WTC11 (cell line): ENCODE measurements around the gene PRKCE. TPM values are rescaled to one million over a fixed set of nuclear protein-coding genes. Genes with fewer than 3 reads are reported as not detected.

Experiments
- ATAC-seq: fragments of 200-7000 bp; cut with Tn5 transposase; 2 replicates; pipeline ENCODE4 v1.10.0; 2021; ENCODE audit warnings: mild to moderate bottlenecking, moderate library complexity
- CTCF ChIA-PET: fragments of 300-600 bp; sonication (Branson Sonifier 250); formaldehyde crosslinking; loops from one replicate; lab custom pipeline; 2021; ENCODE audit warnings: antibody characterized with exemption; lab: Charles Lee
- POLR2A ChIA-PET: fragments of 350-600 bp; sonication (Branson Sonifier 250); formaldehyde crosslinking; loops from one replicate; lab custom pipeline; 2021; ENCODE audit warnings: antibody characterized with exemption; lab: Charles Lee
- DNase-seq: peaks from one replicate; pipeline ENCODE4 v3.0.0; 2021; ENCODE audit warnings: low spot score
- H3K27ac Mint-ChIP-seq: 2 replicates; pipeline ENCODE4 v1.8.0; 2021; ENCODE audit warnings: mixed read lengths
- H3K27me3 Mint-ChIP-seq: 2 replicates; pipeline ENCODE4 v1.8.0; 2021; ENCODE audit warnings: low read depth, mild to moderate bottlenecking, moderate library complexity, mixed read lengths
- H3K36me3 Mint-ChIP-seq: 2 replicates; pipeline ENCODE4 v1.8.0; 2021; ENCODE audit warnings: mixed read lengths
- H3K4me1 Mint-ChIP-seq: 2 replicates; pipeline ENCODE4 v1.8.0; 2022; ENCODE audit warnings: mixed read lengths
- H3K4me3 Mint-ChIP-seq: 2 replicates; pipeline ENCODE4 v1.8.0; 2021; ENCODE audit warnings: mild to moderate bottlenecking, moderate library complexity, mixed read lengths
- H3K9me3 Mint-ChIP-seq: 2 replicates; pipeline ENCODE4 v1.8.0; 2021; ENCODE audit warnings: mixed read lengths
- CREM ChIP-seq: sonication (generic); formaldehyde crosslinking; IDR thresholded peaks from 2 replicates; pipeline ENCODE4 v1.8.1; 2022; ENCODE audit warnings: mild to moderate bottlenecking, missing genetic modification reagents, moderate library complexity
- GTF2I ChIP-seq: fragments of 250-450 bp; sonication (Bioruptor Pico); conservative IDR thresholded peaks from 2 replicates; pipeline ENCODE4 v1.4.0; 2021; ENCODE audit warnings: mild to moderate bottlenecking
- HMGA2 ChIP-seq: fragments of 250-450 bp; sonication (Bioruptor Pico); IDR thresholded peaks from 2 replicates; pipeline ENCODE4 v1.4.0; 2021; ENCODE audit warnings: mild to moderate bottlenecking, moderate library complexity
- JUN ChIP-seq: sonication (generic); formaldehyde crosslinking; IDR thresholded peaks from 2 replicates; pipeline ENCODE4 v1.8.0; 2023; ENCODE audit warnings: mild to moderate bottlenecking, missing genetic modification reagents
- MXD4 ChIP-seq: fragments of 250-450 bp; sonication (Bioruptor Pico); IDR thresholded peaks from 2 replicates; pipeline ENCODE4 v1.8.0; 2021; ENCODE audit warnings: mild to moderate bottlenecking, moderate library complexity, borderline replicate concordance
- MYBL2 ChIP-seq: sonication (generic); formaldehyde crosslinking; IDR thresholded peaks from 2 replicates; pipeline ENCODE4 v1.8.1; 2023; ENCODE audit warnings: mild to moderate bottlenecking, moderate library complexity, missing genetic modification reagents
- NFE2L1 ChIP-seq: sonication (generic); formaldehyde crosslinking; IDR thresholded peaks from 2 replicates; pipeline ENCODE4 v1.8.1; 2023; ENCODE audit warnings: missing genetic modification reagents
- NFYB ChIP-seq: sonication (generic); formaldehyde crosslinking; conservative IDR thresholded peaks from 2 replicates; pipeline ENCODE4 v1.8.0; 2022; ENCODE audit warnings: low read depth, missing genetic modification reagents
- TEAD4 ChIP-seq: sonication (generic); formaldehyde crosslinking; IDR thresholded peaks from 2 replicates; pipeline ENCODE4 v1.8.0; 2022; ENCODE audit warnings: mild to moderate bottlenecking, missing genetic modification reagents
- TP53 ChIP-seq: sonication (generic); formaldehyde crosslinking; IDR thresholded peaks from 2 replicates; pipeline ENCODE4 v1.8.1; 2023; ENCODE audit warnings: mild to moderate bottlenecking, missing genetic modification reagents
- ZBTB21 ChIP-seq: sonication (generic); formaldehyde crosslinking; IDR thresholded peaks from 2 replicates; pipeline ENCODE4 v1.8.1; 2023; ENCODE audit warnings: mild to moderate bottlenecking, missing genetic modification reagents, borderline replicate concordance
- ZNF121 ChIP-seq: sonication (generic); formaldehyde crosslinking; IDR thresholded peaks from 2 replicates; pipeline ENCODE4 v1.8.0; 2023; ENCODE audit warnings: missing genetic modification reagents
- ZNF138 ChIP-seq: sonication (generic); formaldehyde crosslinking; conservative IDR thresholded peaks from 2 replicates; pipeline ENCODE4 v1.8.1; 2022; ENCODE audit warnings: mild to moderate bottlenecking, moderate library complexity, missing genetic modification reagents
- ZNF232 ChIP-seq: sonication (generic); formaldehyde crosslinking; IDR thresholded peaks from 2 replicates; pipeline ENCODE4 v1.8.0; 2022; ENCODE audit warnings: mild to moderate bottlenecking, missing genetic modification reagents
- total RNA-seq: library from RNA; stranded (reverse); gene quantifications from 3 replicates; pipeline ENCODE4 v1.2.3, GENCODE V29; 2021
- TF ChIP-seq, protein P1 (sequence below): fragments of 250-450 bp; sonication (Bioruptor Pico); IDR thresholded peaks from 2 replicates; pipeline ENCODE4 v2.1.2; 2022; ENCODE audit warnings: mild to moderate bottlenecking, moderate library complexity
- TF ChIP-seq, protein P2 (sequence below): sonication (generic); formaldehyde crosslinking; IDR thresholded peaks from 2 replicates; pipeline ENCODE4 v1.8.0; 2022; ENCODE audit warnings: mild to moderate bottlenecking, missing genetic modification reagents
- TF ChIP-seq, protein P3 (sequence below): sonication (generic); formaldehyde crosslinking; IDR thresholded peaks from 2 replicates; pipeline ENCODE4 v1.8.1; 2023; ENCODE audit warnings: mild to moderate bottlenecking, moderate library complexity, missing genetic modification reagents
- TF ChIP-seq, protein P4 (sequence below): fragments of 250-450 bp; sonication (Bioruptor Pico); IDR thresholded peaks from 2 replicates; pipeline ENCODE4 v1.9.0; 2021; ENCODE audit warnings: moderate library complexity, mild to moderate bottlenecking, inconsistent platforms, borderline replicate concordance
- TF ChIP-seq, protein P5 (sequence below): fragments of 250-450 bp; sonication (Bioruptor Pico); IDR thresholded peaks from 2 replicates; pipeline ENCODE4 v1.9.0; 2021; ENCODE audit warnings: mild to moderate bottlenecking, borderline replicate concordance

Gene PRKCE
- total RNA-seq, 1 experiment from 2014 or later: 5.8 TPM

DNA sequence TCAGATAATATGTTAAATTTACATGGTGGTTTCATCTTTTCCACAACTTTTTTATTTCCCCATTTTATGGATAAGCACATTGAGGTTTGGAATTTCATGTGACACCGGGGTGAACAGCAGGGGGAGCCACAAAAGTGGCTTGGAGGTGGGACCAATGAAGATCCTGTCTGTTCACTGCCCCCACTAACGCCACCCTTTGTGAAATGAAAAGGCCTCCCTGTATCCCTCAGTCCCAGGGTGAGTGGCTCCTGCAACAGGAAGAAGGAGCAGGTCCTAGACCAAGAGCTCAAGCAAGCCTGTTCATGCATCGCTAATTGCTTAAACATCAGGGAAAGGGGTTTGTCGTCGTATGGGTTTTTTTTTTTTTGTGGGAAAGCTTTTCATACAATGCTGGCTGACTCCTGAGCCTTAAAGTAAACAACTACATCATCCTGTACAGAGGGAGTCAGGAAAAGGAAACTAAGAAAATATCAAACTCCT, 377.9 kb downstream of the PRKCE start:
- peaks cover 11% of the 10 kb centered on the region for H3K9me3 Mint-ChIP-seq
- H3K27ac Mint-ChIP-seq: no peak overlapping the region
- ATAC-seq (peak; percentile 57; the same call in 1 of the 2 replicates), DNase-seq (no peak)
- no peaks in the 10 kb centered on the region for H3K36me3 Mint-ChIP-seq
- no peak overlapping the region for H3K4me3 Mint-ChIP-seq
- H3K4me1 Mint-ChIP-seq: peaks cover 25% of the 10 kb centered on the region
- TF ChIP-seq ZBTB21 (CRISPR knock-in tag): no peak
- TF ChIP-seq GTF2I (CRISPR knock-in tag): 0 out of 2 replicates have a peak, but pooled peaks have one; percentile 74
- ChIA-PET CTCF (interaction anchor here (0.6 to 3.6 kb wide), 2 partner anchors 34 to 148 kb away, joined by 4 to 20 read pairs; no protein-coding TSS in a partner anchor), POLR2A (interaction anchor here (0.6 kb wide), 1 partner anchor 467 kb away, joined by 3 read pairs; no protein-coding TSS in a partner anchor)
- H3K27me3 Mint-ChIP-seq: no peaks in the 10 kb centered on the region

DNA sequence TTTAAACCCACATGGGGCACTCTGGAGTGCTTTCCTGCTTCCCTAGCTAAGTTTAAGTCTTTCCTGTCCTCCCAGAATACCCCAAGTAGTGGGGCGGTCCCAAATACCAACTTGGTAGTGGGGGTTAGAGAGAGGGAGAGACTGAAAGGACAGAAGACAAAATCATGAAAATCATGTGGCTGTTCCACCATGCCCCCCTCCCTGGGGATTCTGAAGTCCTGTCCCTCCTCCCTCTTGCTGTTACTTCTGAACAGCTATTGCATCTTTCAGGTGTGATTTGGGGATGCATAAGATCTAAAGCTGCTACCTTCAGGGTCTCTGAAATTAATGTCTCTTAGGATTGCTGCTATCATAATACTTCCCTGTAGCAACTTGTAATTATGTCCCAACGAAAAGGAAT, 378.9 kb downstream of the PRKCE start:
- TF ChIP-seq, protein P1, sequence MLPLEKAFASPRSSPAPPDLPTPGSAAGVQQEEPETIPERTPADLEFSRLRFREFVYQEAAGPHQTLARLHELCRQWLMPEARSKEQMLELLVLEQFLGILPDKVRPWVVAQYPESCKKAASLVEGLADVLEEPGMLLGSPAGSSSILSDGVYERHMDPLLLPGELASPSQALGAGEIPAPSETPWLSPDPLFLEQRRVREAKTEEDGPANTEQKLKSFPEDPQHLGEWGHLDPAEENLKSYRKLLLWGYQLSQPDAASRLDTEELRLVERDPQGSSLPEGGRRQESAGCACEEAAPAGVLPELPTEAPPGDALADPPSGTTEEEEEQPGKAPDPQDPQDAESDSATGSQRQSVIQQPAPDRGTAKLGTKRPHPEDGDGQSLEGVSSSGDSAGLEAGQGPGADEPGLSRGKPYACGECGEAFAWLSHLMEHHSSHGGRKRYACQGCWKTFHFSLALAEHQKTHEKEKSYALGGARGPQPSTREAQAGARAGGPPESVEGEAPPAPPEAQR (CRISPR knock-in tag): no peak
- TF ChIP-seq ZNF138 (CRISPR knock-in tag) (no peak), TP53 (no peak), CREM (no peak), HMGA2 (CRISPR knock-in tag) (no peak), ZNF232 (CRISPR knock-in tag) (no peak), JUN (CRISPR knock-in tag) (no peak), TEAD4 (CRISPR knock-in tag) (no peak), ZNF121 (CRISPR knock-in tag) (no peak), NFYB (no peak), MXD4 (CRISPR knock-in tag) (no peak)
- TF ChIP-seq, protein P2, sequence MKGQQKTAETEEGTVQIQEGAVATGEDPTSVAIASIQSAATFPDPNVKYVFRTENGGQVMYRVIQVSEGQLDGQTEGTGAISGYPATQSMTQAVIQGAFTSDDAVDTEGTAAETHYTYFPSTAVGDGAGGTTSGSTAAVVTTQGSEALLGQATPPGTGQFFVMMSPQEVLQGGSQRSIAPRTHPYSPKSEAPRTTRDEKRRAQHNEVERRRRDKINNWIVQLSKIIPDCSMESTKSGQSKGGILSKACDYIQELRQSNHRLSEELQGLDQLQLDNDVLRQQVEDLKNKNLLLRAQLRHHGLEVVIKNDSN: no peak
- TF ChIP-seq, protein P3, sequence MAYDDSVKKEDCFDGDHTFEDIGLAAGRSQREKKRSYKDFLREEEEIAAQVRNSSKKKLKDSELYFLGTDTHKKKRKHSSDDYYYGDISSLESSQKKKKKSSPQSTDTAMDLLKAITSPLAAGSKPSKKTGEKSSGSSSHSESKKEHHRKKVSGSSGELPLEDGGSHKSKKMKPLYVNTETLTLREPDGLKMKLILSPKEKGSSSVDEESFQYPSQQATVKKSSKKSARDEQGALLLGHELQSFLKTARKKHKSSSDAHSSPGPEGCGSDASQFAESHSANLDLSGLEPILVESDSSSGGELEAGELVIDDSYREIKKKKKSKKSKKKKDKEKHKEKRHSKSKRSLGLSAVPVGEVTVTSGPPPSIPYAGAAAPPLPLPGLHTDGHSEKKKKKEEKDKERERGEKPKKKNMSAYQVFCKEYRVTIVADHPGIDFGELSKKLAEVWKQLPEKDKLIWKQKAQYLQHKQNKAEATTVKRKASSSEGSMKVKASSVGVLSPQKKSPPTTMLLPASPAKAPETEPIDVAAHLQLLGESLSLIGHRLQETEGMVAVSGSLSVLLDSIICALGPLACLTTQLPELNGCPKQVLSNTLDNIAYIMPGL (CRISPR knock-in tag): no peak
- CTCF ChIA-PET: interaction anchor here (0.8 to 3.6 kb wide), 4 partner anchors 8 to 750 kb away, joined by 3 to 20 read pairs (median 4); no protein-coding TSS in a partner anchor
- POLR2A ChIA-PET: interaction anchor here (0.6 kb wide), 1 partner anchor 466 kb away, joined by 3 read pairs; no protein-coding TSS in a partner anchor

DNA sequence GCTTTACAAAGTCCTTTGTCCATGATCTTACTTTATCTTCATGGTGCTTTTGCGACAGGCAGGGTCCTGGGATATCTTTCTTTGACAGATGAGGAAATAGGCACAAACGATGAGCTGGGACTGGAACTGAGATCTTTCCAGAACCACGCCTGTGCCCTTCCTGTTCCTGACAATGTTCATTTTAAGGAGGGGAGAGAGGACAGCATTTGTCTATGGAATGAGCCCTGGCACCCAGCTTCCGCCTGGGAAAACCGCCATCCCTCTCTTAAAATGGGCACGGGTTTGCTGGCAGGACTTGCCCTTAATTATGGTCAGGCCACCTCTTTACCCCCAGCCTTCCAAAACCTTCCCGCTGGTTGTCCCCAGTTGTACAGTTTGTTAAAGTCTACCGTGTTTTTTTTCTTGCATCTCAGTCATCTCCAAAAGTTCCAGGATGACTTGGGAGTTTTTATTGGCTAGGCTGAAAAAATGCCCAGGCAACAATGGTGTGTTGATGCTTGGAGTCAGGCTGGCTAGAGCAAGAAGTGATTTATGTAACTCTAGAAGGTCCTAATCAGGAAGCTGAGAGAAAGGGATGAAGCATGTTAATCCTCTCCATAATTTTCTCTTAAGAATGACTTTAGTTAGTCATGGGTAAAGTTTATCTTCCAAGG, 380.8 kb downstream of the PRKCE start:
- ATAC-seq: no peak
- TF ChIP-seq, protein P4, sequence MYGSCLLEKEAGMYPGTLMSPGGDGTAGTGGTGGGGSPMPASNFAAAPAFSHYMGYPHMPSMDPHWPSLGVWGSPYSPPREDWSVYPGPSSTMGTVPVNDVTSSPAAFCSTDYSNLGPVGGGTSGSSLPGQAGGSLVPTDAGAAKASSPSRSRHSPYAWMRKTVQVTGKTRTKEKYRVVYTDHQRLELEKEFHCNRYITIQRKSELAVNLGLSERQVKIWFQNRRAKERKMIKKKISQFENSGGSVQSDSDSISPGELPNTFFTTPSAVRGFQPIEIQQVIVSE (CRISPR knock-in tag): no peak
- TF ChIP-seq MYBL2 (CRISPR knock-in tag): no peak
- TF ChIP-seq, protein P5, sequence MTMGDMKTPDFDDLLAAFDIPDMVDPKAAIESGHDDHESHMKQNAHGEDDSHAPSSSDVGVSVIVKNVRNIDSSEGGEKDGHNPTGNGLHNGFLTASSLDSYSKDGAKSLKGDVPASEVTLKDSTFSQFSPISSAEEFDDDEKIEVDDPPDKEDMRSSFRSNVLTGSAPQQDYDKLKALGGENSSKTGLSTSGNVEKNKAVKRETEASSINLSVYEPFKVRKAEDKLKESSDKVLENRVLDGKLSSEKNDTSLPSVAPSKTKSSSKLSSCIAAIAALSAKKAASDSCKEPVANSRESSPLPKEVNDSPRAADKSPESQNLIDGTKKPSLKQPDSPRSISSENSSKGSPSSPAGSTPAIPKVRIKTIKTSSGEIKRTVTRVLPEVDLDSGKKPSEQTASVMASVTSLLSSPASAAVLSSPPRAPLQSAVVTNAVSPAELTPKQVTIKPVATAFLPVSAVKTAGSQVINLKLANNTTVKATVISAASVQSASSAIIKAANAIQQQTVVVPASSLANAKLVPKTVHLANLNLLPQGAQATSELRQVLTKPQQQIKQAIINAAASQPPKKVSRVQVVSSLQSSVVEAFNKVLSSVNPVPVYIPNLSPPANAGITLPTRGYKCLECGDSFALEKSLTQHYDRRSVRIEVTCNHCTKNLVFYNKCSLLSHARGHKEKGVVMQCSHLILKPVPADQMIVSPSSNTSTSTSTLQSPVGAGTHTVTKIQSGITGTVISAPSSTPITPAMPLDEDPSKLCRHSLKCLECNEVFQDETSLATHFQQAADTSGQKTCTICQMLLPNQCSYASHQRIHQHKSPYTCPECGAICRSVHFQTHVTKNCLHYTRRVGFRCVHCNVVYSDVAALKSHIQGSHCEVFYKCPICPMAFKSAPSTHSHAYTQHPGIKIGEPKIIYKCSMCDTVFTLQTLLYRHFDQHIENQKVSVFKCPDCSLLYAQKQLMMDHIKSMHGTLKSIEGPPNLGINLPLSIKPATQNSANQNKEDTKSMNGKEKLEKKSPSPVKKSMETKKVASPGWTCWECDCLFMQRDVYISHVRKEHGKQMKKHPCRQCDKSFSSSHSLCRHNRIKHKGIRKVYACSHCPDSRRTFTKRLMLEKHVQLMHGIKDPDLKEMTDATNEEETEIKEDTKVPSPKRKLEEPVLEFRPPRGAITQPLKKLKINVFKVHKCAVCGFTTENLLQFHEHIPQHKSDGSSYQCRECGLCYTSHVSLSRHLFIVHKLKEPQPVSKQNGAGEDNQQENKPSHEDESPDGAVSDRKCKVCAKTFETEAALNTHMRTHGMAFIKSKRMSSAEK (CRISPR knock-in tag): no peak
- no peak for TF ChIP-seq ZNF138 (CRISPR knock-in tag)
- no peak for TF ChIP-seq NFE2L1

More for the DNA sequence above, 378.9 kb downstream of the PRKCE start:
- ATAC-seq (no peak; the same call in 1 of the 2 replicates), DNase-seq (no peak)
- Mint-ChIP-seq H3K27ac (no peak overlapping the region), H3K36me3 (no peaks in the 10 kb centered on the region), H3K9me3 (peaks cover 11% of the 10 kb centered on the region), H3K4me3 (no peak overlapping the region), H3K27me3 (no peaks in the 10 kb centered on the region), H3K4me1 (peaks cover 25% of the 10 kb centered on the region)

More for the DNA sequence above, 380.8 kb downstream of the PRKCE start:
- no peak overlapping the region for H3K4me3 Mint-ChIP-seq
- peaks cover 14% of the 10 kb centered on the region for H3K9me3 Mint-ChIP-seq
- H3K36me3 Mint-ChIP-seq: no peaks in the 10 kb centered on the region
- H3K4me1 Mint-ChIP-seq: peaks cover 25% of the 10 kb centered on the region
- ChIA-PET CTCF (interaction anchor here (0.5 kb wide), 1 partner anchor 42 kb away, joined by 4 read pairs; no protein-coding TSS in a partner anchor), POLR2A (no interaction called here)
- no peak for DNase-seq
- no peaks in the 10 kb centered on the region for H3K27me3 Mint-ChIP-seq
- no peak overlapping the region for H3K27ac Mint-ChIP-seq
